Measurements from ENCODE around the gene PCNA. TPM values are rescaled to one million over a fixed set of nuclear protein-coding genes. Genes with fewer than 3 reads are reported as not detected.
"Not testable (repeated sequence)": the region's sequence is repeated elsewhere in the genome, so short reads cannot be mapped to it uniquely, and the experiment has no call there.

PCNA gene
- total and polyA plus RNA-seq, 2 experiments from 2014 or later, result 353 to 428 TPM

DNA sequence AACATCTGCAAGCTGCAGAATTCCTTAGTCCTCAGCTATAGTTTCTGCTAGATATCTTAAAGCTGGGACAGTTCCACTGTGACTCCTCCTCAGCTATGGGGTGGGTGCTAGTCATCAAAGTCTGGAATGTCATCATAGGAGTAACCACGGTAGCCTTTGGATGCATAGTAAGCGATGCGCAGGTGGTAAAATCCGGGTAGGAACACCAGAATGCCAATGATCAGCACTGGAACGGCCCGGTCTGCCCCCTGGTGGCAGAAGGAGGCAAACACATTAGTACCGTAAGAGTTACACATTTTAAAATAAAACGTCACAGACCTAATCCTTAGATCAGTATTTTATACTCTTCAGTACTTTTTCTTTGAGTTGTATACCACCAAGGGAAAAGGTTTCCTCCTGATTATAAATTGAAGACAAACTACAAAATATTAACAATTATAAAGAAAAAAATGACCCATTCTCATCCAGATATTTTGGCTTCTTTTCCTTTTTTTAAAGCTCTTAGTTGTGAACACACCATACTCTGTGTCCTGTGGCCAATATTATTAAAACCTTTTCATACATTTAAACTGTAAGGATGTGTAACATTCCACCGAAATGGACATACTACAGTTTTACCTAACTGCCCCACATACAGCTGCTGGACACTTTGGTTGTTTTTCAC is 18.9 kb downstream of the PCNA start:
- Mint-ChIP-seq H3K4me1 (no peaks in the 10 kb centered on the region), H3K27ac (peak overlapping the region; percentile 86), H3K27me3 (ENCODE audit: insufficient read depth, low read depth, poor library complexity) (no peaks in the 10 kb centered on the region), H3K9me3 (no peaks in the 10 kb centered on the region), H3K4me3 (no peak overlapping the region), H3K36me3 (ENCODE audit: low read depth) (peaks cover 65% of the 10 kb centered on the region)
- Histone ChIP-seq H3K4me2 (no peak overlapping the region), H3K9me2 (ENCODE audit: insufficient read depth) (no peaks in the 10 kb centered on the region), H3K79me2 (replicated peaks; ENCODE audit: insufficient read depth) (no peaks in the 10 kb centered on the region; the same call in 1 of the 2 replicates), H4K20me1 (replicated peaks; ENCODE audit: insufficient read depth) (peaks cover 10% of the 10 kb centered on the region; the same call in 1 of the 2 replicates), H3K27me3 (ENCODE audit: insufficient read depth) (no peaks in the 10 kb centered on the region), H3K4me1 (ENCODE audit: insufficient read depth) (no peaks in the 10 kb centered on the region), H3K4me3 (no peak overlapping the region), H2AFZ (no peak overlapping the region), H3F3A (replicated peaks; ENCODE audit: low read depth) (peaks cover 7% of the 10 kb centered on the region), H3K36me3 (ENCODE audit: insufficient read depth) (peaks cover 46% of the 10 kb centered on the region), H3K27ac (ENCODE audit: low read depth) (no peak overlapping the region; the same call in 1 of the 2 replicates)
- TF ChIP-seq, protein P1, sequence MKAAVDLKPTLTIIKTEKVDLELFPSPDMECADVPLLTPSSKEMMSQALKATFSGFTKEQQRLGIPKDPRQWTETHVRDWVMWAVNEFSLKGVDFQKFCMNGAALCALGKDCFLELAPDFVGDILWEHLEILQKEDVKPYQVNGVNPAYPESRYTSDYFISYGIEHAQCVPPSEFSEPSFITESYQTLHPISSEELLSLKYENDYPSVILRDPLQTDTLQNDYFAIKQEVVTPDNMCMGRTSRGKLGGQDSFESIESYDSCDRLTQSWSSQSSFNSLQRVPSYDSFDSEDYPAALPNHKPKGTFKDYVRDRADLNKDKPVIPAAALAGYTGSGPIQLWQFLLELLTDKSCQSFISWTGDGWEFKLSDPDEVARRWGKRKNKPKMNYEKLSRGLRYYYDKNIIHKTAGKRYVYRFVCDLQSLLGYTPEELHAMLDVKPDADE (IDR thresholded peaks at IDR 0.05), result no peak
- TF ChIP-seq, protein P2, sequence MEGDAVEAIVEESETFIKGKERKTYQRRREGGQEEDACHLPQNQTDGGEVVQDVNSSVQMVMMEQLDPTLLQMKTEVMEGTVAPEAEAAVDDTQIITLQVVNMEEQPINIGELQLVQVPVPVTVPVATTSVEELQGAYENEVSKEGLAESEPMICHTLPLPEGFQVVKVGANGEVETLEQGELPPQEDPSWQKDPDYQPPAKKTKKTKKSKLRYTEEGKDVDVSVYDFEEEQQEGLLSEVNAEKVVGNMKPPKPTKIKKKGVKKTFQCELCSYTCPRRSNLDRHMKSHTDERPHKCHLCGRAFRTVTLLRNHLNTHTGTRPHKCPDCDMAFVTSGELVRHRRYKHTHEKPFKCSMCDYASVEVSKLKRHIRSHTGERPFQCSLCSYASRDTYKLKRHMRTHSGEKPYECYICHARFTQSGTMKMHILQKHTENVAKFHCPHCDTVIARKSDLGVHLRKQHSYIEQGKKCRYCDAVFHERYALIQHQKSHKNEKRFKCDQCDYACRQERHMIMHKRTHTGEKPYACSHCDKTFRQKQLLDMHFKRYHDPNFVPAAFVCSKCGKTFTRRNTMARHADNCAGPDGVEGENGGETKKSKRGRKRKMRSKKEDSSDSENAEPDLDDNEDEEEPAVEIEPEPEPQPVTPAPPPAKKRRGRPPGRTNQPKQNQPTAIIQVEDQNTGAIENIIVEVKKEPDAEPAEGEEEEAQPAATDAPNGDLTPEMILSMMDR (conservative IDR thresholded peaks at IDR 0.05; ENCODE audit: low read depth in 2 of 2), result peak; percentile 83 to 97
- no peak for TF ChIP-seq EZH2phosphoT487 (IDR thresholded peaks at IDR 0.05; ENCODE audit: unreplicated experiment)
- DNase-seq (ENCODE audit: low spot score) (peak; percentile 83), ATAC-seq (peak; percentile 88)

DNA sequence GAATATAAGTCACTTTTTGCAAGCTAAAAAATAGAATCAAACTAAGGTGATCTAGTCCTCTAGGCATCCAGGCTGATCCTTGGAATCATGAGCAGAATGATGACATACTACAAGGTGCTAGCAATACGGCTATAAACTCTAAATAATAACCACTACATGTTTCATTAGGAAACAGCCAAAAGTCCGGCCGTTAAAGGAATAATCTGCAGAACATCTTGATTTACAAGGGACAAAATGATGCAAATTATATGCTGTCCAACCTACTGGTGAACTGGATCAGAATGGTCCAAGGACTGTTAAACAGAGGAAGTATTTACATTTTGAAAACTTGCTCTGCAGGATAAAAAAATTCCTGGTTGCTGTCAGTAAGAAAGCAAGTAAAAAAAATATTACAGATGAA is 19.8 kb downstream of the PCNA start:
- not testable (repeated sequence) for DNase-seq (ENCODE audit: low spot score); H3K4me2 ChIP-seq; H3F3A ChIP-seq (replicated peaks; ENCODE audit: low read depth); H3K79me2 ChIP-seq (replicated peaks; ENCODE audit: insufficient read depth); H3K4me1 Mint-ChIP-seq; H3K27me3 Mint-ChIP-seq (ENCODE audit: insufficient read depth, low read depth, poor library complexity); H3K27ac ChIP-seq (ENCODE audit: low read depth); H4K20me1 ChIP-seq (replicated peaks; ENCODE audit: insufficient read depth); H3K4me3 ChIP-seq; H3K4me3 Mint-ChIP-seq; ATAC-seq; H3K9me2 ChIP-seq (ENCODE audit: insufficient read depth); H3K4me1 ChIP-seq (ENCODE audit: insufficient read depth); H3K27ac Mint-ChIP-seq; H3K9me3 Mint-ChIP-seq; H2AFZ ChIP-seq; H3K27me3 ChIP-seq (ENCODE audit: insufficient read depth)
- peaks cover 42% of the 10 kb centered on the region for H3K36me3 ChIP-seq (ENCODE audit: insufficient read depth)
- peaks cover 63% of the 10 kb centered on the region for H3K36me3 Mint-ChIP-seq (ENCODE audit: low read depth)

DNA sequence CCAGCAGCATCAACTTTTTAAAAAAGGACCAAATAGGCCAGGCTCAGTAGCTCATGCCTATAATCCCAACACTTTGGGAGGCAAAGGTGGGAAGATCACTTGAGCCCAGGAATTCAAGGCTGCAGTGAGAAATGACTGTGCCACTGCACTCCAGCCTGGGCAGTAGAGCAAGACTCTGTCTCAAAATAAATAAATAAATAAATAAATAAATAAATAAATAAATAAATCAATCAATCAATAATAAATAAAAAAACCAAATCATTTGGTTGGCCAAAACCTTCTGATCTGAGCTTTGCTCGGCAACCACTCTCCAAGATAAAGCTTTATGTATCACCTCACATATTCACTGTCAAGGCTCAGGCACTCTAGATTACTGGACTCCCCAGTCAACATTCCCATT is 20.7 kb downstream of the PCNA start:
- not testable (repeated sequence) for H3K27me3 Mint-ChIP-seq (ENCODE audit: insufficient read depth, low read depth, poor library complexity); H3K27me3 ChIP-seq (ENCODE audit: insufficient read depth); H2AFZ ChIP-seq; H3K4me3 ChIP-seq; H3K4me1 ChIP-seq (ENCODE audit: insufficient read depth); H3K27ac Mint-ChIP-seq; H3K4me3 Mint-ChIP-seq; H3K9me2 ChIP-seq (ENCODE audit: insufficient read depth); H3F3A ChIP-seq (replicated peaks; ENCODE audit: low read depth); H3K79me2 ChIP-seq (replicated peaks; ENCODE audit: insufficient read depth); H3K4me1 Mint-ChIP-seq; DNase-seq (ENCODE audit: low spot score); H3K4me2 ChIP-seq; H4K20me1 ChIP-seq (replicated peaks; ENCODE audit: insufficient read depth); H3K9me3 Mint-ChIP-seq; H3K27ac ChIP-seq (ENCODE audit: low read depth); ATAC-seq
- H3K36me3 ChIP-seq (ENCODE audit: insufficient read depth), result peaks cover 35% of the 10 kb centered on the region
- H3K36me3 Mint-ChIP-seq (ENCODE audit: low read depth), result peaks cover 54% of the 10 kb centered on the region
